ENCODE results near the gene ITGA4. TPM values are rescaled to one million over a fixed set of nuclear protein-coding genes. Genes with fewer than 3 reads are reported as not detected.

Gene ITGA4
- polyA plus RNA-seq, 3 donors, result 33.1 to 45.1 (median 36.9) TPM

- no peak for DNase-seq (ENCODE audit: extremely low read depth in 1 of 11, low read depth in 9 of 11, low spot score in 4 of 11)
These were observed 95.6 kb downstream of the ITGA4 start for GRCh38 chr2:181552808-181553207.

GRCh38 chr2:181553244-181553643 is 96.1 kb downstream of the ITGA4 start:
- no peak for DNase-seq (ENCODE audit: extremely low read depth in 1 of 11, low read depth in 9 of 11, low spot score in 4 of 11)

GRCh38 chr2:181554061-181554830 is 97.1 kb downstream of the ITGA4 start:
- DNase-seq (ENCODE audit: extremely low read depth in 1 of 11, low read depth in 9 of 11, low spot score in 4 of 11), result no peak

- DNase-seq (ENCODE audit: extremely low read depth in 1 of 11, low read depth in 9 of 11, low spot score in 4 of 11), result no peak
These were observed 101.2 kb downstream of the ITGA4 start for GRCh38 chr2:181558371-181558770.

- no peak for DNase-seq (ENCODE audit: extremely low read depth in 1 of 11, low read depth in 9 of 11, low spot score in 4 of 11)
These were observed 106.0 kb downstream of the ITGA4 start for GRCh38 chr2:181563101-181563692.

- DNase-seq (ENCODE audit: extremely low read depth in 1 of 11, low read depth in 9 of 11, low spot score in 4 of 11), result no peak
These were observed 109.3 kb downstream of the ITGA4 start for GRCh38 chr2:181566334-181567032.

GRCh38 chr2:181570059-181570458 is 112.9 kb downstream of the ITGA4 start:
- DNase-seq (ENCODE audit: extremely low read depth in 1 of 11, low read depth in 9 of 11, low spot score in 4 of 11), result no peak

GRCh38 chr2:181570833-181571661 is 113.9 kb downstream of the ITGA4 start:
- DNase-seq (ENCODE audit: extremely low read depth in 1 of 11, low read depth in 9 of 11, low spot score in 4 of 11), result no peak

- DNase-seq (ENCODE audit: extremely low read depth in 1 of 11, low read depth in 9 of 11, low spot score in 4 of 11), result no peak
These were observed 116.1 kb downstream of the ITGA4 start for GRCh38 chr2:181573140-181573736.

- DNase-seq (ENCODE audit: extremely low read depth in 1 of 11, low read depth in 9 of 11, low spot score in 4 of 11), result no peak
These were observed 117.1 kb downstream of the ITGA4 start for GRCh38 chr2:181574321-181574720.

GRCh38 chr2:181575024-181575649 is 118.0 kb downstream of the ITGA4 start:
- no peak for DNase-seq (ENCODE audit: extremely low read depth in 1 of 11, low read depth in 9 of 11, low spot score in 4 of 11)

GRCh38 chr2:181575650-181576025 is 118.5 kb downstream of the ITGA4 start:
- no peak for DNase-seq (ENCODE audit: extremely low read depth in 1 of 11, low read depth in 9 of 11, low spot score in 4 of 11)

GRCh38 chr2:181576431-181576830 is 119.2 kb downstream of the ITGA4 start:
- DNase-seq (ENCODE audit: extremely low read depth in 1 of 11, low read depth in 9 of 11, low spot score in 4 of 11), result no peak

- DNase-seq (ENCODE audit: extremely low read depth in 1 of 11, low read depth in 9 of 11, low spot score in 4 of 11), result no peak
These were observed 121.6 kb downstream of the ITGA4 start for GRCh38 chr2:181578829-181579228.

GRCh38 chr2:181581534-181581933 is 124.3 kb downstream of the ITGA4 start:
- no peak for DNase-seq (ENCODE audit: extremely low read depth in 1 of 11, low read depth in 9 of 11, low spot score in 4 of 11)

GRCh38 chr2:181585732-181586131 is 128.5 kb downstream of the ITGA4 start:
- no peak for DNase-seq (ENCODE audit: extremely low read depth in 1 of 11, low read depth in 9 of 11, low spot score in 4 of 11)
